Cardiac muscle cell (in vitro differentiated cells and primary cell): ENCODE results near the gene KAZN. TPM values are rescaled to one million over a fixed set of nuclear protein-coding genes. Genes with fewer than 3 reads are reported as not detected.

Experiments used
- DNase-seq, 2 donors: peaks; one replicate each; pipeline versions ENCODE4 v3.0.0 to v3.0.0-alpha.2; 2010 to 2017; ENCODE audit warnings: low read depth in 1 of 2, low spot score in 1 of 2
- H3K27ac ChIP-seq: fragments of 200-600 bp; sonication (generic); 2 replicates; pipeline ENCODE4 v1.5.1; 2016
- H3K27me3 ChIP-seq: fragments of 200-600 bp; sonication (generic); 2 replicates; pipeline ENCODE4 v1.6.0; 2016; ENCODE audit warnings: control low read depth
- H3K36me3 ChIP-seq: fragments of 200-600 bp; sonication (generic); 2 replicates; pipeline ENCODE4 v1.5.1; 2016; ENCODE audit warnings: control low read depth
- H3K4me1 ChIP-seq: fragments of 200-600 bp; sonication (generic); 2 replicates; pipeline ENCODE4 v1.8.1; 2017; ENCODE audit warnings: low read depth, mild to moderate bottlenecking, mixed run types
- H3K4me3 ChIP-seq: fragments of 200-600 bp; sonication (generic); 2 replicates; pipeline ENCODE4 v1.5.1; 2016; ENCODE audit warnings: mild to moderate bottlenecking
- H3K9me3 ChIP-seq: fragments of 200-600 bp; sonication (generic); 2 replicates; pipeline ENCODE4 v1.5.1; 2017; ENCODE audit warnings: low read depth, mild to moderate bottlenecking, control low read depth
- polyA plus RNA-seq: library from polyadenylated mRNA; unstranded; fragments of >200 nt; fragmentation: Nextera tagmentation; extraction: Ambion mirVana; gene quantifications from 2 replicates; pipeline ENCODE4 v1.2.1, GENCODE V29; 2016
- total RNA-seq: library from RNA; depleted of rRNA; stranded (reverse); fragments of >200 nt; gene quantifications from 2 replicates; pipeline ENCODE4 v1.2.3, GENCODE V29; 2016
- TF ChIP-seq, protein P1 (sequence below): IDR thresholded peaks from 2 replicates; pipeline ENCODE4 v1.5.1; 2012; ENCODE audit warnings: low read depth, mild to moderate bottlenecking, low read length

The KAZN gene
- total and polyA plus RNA-seq, 2 experiments from 2014 or later, result 17.5 to 26.9 TPM

DNA sequence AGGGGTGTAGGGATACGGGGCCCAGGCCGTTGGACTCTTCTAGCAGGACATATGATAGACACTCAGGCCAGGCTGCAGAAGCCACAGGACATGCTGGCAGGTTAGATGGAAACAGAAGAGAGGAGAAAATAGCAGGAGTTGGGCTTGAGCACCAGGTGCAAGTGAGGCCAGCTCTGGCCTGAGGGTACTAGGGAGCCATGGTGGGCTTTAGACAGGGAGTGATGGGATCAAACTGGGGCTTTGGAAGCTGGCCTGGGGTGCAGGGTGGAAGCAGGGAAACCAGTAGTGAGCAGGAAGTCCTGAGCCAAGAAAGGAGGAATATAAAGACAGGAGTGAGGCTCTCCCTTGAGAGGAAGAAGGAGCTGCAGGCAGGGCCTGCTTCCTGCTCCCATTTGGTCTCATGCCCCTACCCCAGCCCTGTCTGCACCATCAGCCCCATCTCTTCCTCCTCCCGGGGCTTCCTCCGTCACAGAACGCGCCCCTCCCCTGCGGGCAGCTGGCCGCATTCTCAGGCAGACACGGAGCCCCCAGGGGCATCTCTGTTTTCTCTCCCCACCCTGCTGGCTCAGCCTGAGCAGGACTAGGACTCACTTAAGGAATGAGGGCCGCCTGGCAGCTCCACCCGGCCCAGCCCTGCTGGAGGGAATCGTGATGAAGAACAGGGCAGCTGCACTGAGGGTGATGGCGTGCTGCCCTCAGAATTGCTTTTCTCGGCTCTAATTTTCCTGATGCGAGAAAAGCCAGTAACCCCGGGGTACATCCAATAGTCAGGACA is 389.5 kb downstream of the KAZN start:
- no peaks in the 10 kb centered on the region for H3K36me3 ChIP-seq
- H3K27ac ChIP-seq, result no peak overlapping the region
- no peak for DNase-seq
- no peaks in the 10 kb centered on the region for H3K27me3 ChIP-seq
- no peaks in the 10 kb centered on the region for H3K4me1 ChIP-seq
- TF ChIP-seq, protein P1, sequence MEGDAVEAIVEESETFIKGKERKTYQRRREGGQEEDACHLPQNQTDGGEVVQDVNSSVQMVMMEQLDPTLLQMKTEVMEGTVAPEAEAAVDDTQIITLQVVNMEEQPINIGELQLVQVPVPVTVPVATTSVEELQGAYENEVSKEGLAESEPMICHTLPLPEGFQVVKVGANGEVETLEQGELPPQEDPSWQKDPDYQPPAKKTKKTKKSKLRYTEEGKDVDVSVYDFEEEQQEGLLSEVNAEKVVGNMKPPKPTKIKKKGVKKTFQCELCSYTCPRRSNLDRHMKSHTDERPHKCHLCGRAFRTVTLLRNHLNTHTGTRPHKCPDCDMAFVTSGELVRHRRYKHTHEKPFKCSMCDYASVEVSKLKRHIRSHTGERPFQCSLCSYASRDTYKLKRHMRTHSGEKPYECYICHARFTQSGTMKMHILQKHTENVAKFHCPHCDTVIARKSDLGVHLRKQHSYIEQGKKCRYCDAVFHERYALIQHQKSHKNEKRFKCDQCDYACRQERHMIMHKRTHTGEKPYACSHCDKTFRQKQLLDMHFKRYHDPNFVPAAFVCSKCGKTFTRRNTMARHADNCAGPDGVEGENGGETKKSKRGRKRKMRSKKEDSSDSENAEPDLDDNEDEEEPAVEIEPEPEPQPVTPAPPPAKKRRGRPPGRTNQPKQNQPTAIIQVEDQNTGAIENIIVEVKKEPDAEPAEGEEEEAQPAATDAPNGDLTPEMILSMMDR, result no peak
- no peak overlapping the region for H3K4me3 ChIP-seq
- H3K9me3 ChIP-seq, result no peaks in the 10 kb centered on the region

DNA sequence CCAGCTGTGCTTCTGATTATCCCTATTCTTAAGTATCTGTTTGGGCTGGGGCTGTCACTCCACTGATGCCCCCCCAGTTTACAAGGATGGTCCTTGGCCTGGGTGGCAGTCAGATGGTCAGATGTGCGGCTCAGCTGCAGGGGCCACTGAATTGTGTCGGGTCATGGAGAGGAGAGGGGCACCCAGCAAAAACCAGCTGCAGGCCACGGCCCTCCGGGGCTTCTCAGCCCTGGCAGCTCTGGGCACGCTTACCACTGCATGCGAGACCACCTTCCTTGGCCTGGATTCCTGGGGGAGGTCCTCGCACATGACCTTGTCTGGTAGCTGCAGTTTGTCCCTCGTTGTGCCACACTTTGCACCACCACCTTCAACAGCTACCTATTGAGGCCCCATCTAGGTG is 390.2 kb downstream of the KAZN start:
- Histone ChIP-seq H3K27ac (no peak overlapping the region), H3K9me3 (no peaks in the 10 kb centered on the region), H3K36me3 (no peaks in the 10 kb centered on the region), H3K27me3 (no peaks in the 10 kb centered on the region), H3K4me1 (no peaks in the 10 kb centered on the region), H3K4me3 (no peak overlapping the region)
- no peak for DNase-seq
- TF ChIP-seq, protein P1, result no peak

DNA sequence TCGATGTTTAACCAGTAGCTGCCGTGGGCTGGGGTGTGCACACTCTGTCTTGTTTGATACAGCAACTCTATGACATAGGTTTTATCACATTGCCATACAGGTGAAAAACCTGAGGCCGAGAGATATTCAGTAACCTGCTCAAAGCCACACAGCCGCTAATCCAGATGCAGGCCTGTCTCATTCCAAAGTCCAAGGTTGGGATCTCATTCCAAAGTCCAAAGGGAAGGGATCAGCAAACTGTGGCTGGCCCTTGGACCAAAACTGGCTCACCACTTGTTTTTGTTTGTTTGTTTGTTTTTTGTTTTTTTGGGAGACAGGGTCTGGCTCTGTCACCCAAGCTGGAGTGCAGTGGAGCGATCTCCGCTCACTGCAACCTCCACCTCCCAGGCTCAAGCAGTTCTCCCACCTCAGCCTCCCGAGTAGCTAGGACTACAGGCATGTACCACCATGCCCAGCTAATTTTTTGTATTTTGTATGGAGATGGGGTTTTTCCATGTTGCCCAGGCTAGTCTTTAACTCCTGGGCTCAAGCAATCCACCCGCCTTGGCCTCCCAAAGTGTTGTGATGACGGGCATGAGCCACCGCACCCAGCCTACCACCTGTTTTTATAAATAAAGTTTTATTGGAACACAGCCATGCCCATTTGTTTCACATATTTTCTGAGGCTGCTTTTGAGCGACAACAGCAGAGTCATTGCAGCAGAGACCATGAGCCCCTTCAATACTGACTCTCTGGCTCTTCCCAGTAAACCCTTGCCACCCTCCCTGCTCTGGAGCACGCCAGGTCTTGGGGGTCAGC is 391.6 kb downstream of the KAZN start:
- H3K4me1 ChIP-seq, result no peaks in the 10 kb centered on the region
- no peak for DNase-seq
- H3K27ac ChIP-seq, result no peak overlapping the region
- TF ChIP-seq, protein P1, result no peak
- H3K36me3 ChIP-seq, result no peaks in the 10 kb centered on the region
- H3K4me3 ChIP-seq, result no peak overlapping the region
- no peaks in the 10 kb centered on the region for H3K9me3 ChIP-seq
- no peaks in the 10 kb centered on the region for H3K27me3 ChIP-seq

DNA sequence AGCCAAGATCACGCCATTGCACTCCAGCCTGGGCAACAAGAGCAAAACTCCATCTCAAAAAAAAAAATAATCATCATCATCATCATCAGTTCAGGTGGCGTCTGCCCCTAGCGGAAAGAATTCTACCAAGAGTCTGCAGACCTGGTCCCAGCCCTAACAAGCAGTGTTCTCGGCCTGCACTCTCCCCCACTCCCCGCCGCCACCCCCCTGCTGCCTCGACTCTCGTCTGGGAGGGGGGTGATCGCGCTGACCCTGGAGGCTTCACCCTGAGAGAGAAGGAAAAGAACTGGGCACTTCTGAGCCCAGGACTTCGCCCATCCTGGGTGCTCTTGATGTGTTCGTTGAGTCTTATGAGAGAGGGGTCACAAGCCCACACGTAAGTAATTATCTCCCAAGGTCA is 394.9 kb downstream of the KAZN start:
- H3K9me3 ChIP-seq, result no peaks in the 10 kb centered on the region
- H3K27ac ChIP-seq, result no peak overlapping the region
- no peak overlapping the region for H3K4me3 ChIP-seq
- H3K27me3 ChIP-seq, result no peaks in the 10 kb centered on the region
- H3K36me3 ChIP-seq, result no peaks in the 10 kb centered on the region
- H3K4me1 ChIP-seq, result no peaks in the 10 kb centered on the region
- DNase-seq, result no peak
- TF ChIP-seq, protein P1, result no peak

DNA sequence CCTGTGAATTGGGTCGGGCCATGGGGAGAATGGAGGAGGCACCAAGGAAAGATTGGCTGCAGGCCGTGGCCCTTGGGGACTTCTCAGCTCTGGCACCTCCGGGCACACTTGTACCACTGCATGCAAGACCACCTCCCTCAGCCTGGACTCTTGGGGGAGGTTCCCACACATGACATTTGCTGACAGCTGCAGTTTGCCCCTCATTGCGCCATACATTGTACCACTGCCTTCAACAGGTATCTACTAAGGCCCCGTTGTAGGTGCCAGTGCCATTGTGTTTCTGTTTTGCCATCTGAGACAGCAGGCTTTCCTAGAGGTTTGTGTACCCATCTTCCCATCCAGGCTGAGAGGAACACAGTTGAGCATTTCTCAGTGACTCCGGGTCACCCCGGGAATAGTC is 395.7 kb downstream of the KAZN start:
- TF ChIP-seq, protein P1, result no peak
- Histone ChIP-seq H3K36me3 (no peaks in the 10 kb centered on the region), H3K27ac (no peak overlapping the region), H3K9me3 (no peaks in the 10 kb centered on the region), H3K4me1 (no peaks in the 10 kb centered on the region), H3K27me3 (no peaks in the 10 kb centered on the region), H3K4me3 (no peak overlapping the region)
- DNase-seq, result no peak
